Hindlimb muscle (tissue), 1 donor: ENCODE measurements around the gene VWA5B2. TPM values are rescaled to one million over a fixed set of nuclear protein-coding genes. Genes with fewer than 3 reads are reported as not detected.
A peak's percentile ranks its signal among the peaks of the same experiment; 100 is the strongest.
"Not testable (repeated sequence)": the region's sequence is repeated elsewhere in the genome, so short reads cannot be mapped to it uniquely, and the experiment has no call there.

Source experiments
- DNase-seq: peaks from one replicate; pipeline ENCODE4 v3.0.0-alpha.2; 2013
- polyA plus RNA-seq: library from polyadenylated mRNA; unstranded; fragments of 120-200 nt; gene quantifications from one replicate; pipeline ENCODE4 v1.2.1, GENCODE V29; 2013; ENCODE audit not compliant: insufficient read length

VWA5B2 gene
- polyA plus RNA-seq, 1 donor, result 0.63 TPM

GRCh38 chr3:184248454-184249411 is 19.3 kb downstream of the VWA5B2 start, which contains the start of gene ALG3:
TSS of gene ALG3 (minus strand) at chr3:184248962. CDS start at chr3:184248940, 22 bp downstream.
- DNase-seq, result peak; percentile 91

GRCh38 chr3:184249412-184250166 is 20.2 kb downstream of the VWA5B2 start, which contains the start of gene EEF1AKMT4:
TSS of gene EEF1AKMT4 (plus strand) at chr3:184249672. CDS start at chr3:184249695, 23 bp downstream.
- peak; percentile 94 for DNase-seq

- DNase-seq, result peak; percentile 54
Observed at GRCh38 chr3:184250167-184250828, 20.9 kb downstream of the VWA5B2 start.

- DNase-seq, result no peak
Observed at GRCh38 chr3:184255291-184256039, 26.1 kb downstream of the VWA5B2 start.

GRCh38 chr3:184257083-184257915 is 27.9 kb downstream of the VWA5B2 start:
- no peak for DNase-seq

GRCh38 chr3:184258926-184259325 is 29.5 kb downstream of the VWA5B2 start:
- no peak for DNase-seq

GRCh38 chr3:184259396-184259877 is 30.1 kb downstream of the VWA5B2 start:
- no peak for DNase-seq

GRCh38 chr3:184259878-184260723 is 30.7 kb downstream of the VWA5B2 start:
- DNase-seq, result peak; percentile 53

- DNase-seq, result no peak
Observed at GRCh38 chr3:184260724-184261269, 31.4 kb downstream of the VWA5B2 start.

- no peak for DNase-seq
Observed at GRCh38 chr3:184261270-184261853, 32.0 kb downstream of the VWA5B2 start, which contains the start of gene CAMK2N2. TSS of gene CAMK2N2 (minus strand) at chr3:184261553. CDS start at chr3:184261285, 268 bp downstream.

GRCh38 chr3:184261854-184262763 is 32.7 kb downstream of the VWA5B2 start:
- DNase-seq, result no peak

- no peak for DNase-seq
Observed at GRCh38 chr3:184262764-184263179, 33.4 kb downstream of the VWA5B2 start.

GRCh38 chr3:184267249-184267648 is 37.9 kb downstream of the VWA5B2 start:
- DNase-seq, result not testable (repeated sequence)

- no peak for DNase-seq
Observed at GRCh38 chr3:184272269-184272668, 42.9 kb downstream of the VWA5B2 start.

- no peak for DNase-seq
Observed at GRCh38 chr3:184275381-184275701, 46.0 kb downstream of the VWA5B2 start.

GRCh38 chr3:184275961-184276910 is 46.9 kb downstream of the VWA5B2 start, which contains the start of gene ECE2:
TSS of gene ECE2 (plus strand) at chr3:184276022. CDS start at chr3:184276154, 132 bp downstream.
- DNase-seq, result no peak

GRCh38 chr3:184277366-184277765 is 48.0 kb downstream of the VWA5B2 start:
- no peak for DNase-seq
